Endodermal cell (in vitro differentiated cells): ENCODE measurements around the gene REV3L. TPM values are rescaled to one million over a fixed set of nuclear protein-coding genes. Genes with fewer than 3 reads are reported as not detected.

Experiments
- DNase-seq: peaks from one replicate; pipeline ENCODE4 v3.0.0-alpha.2; 2017
- H3K27ac ChIP-seq: 2 replicates; pipeline ENCODE4 v1.5.1; 2013; ENCODE audit warnings: mild to moderate bottlenecking, low read depth, low read length, moderate library complexity
- H3K27me3 ChIP-seq: 2 replicates; pipeline ENCODE4 v1.6.1; 2013; ENCODE audit warnings: mild to moderate bottlenecking, low read length, moderate library complexity; ENCODE audit not compliant: insufficient read depth, control insufficient read depth, poor library complexity, severe bottlenecking
- H3K36me3 ChIP-seq: 2 replicates; pipeline ENCODE4 v1.7.0; 2013; ENCODE audit warnings: mild to moderate bottlenecking, low read length, moderate library complexity; ENCODE audit not compliant: control insufficient read depth, insufficient read depth
- H3K4me1 ChIP-seq: one replicate; pipeline ENCODE4 v1.7.0; 2013; ENCODE audit warnings: low read length; ENCODE audit not compliant: control insufficient read depth, insufficient read depth
- H3K4me3 ChIP-seq: 2 replicates; pipeline ENCODE4 v1.5.1; 2013; ENCODE audit warnings: mild to moderate bottlenecking, low read length, moderate library complexity
- H3K9ac ChIP-seq: 2 replicates; pipeline ENCODE4 v1.6.1; 2013; ENCODE audit warnings: mild to moderate bottlenecking, low read length, moderate library complexity; ENCODE audit not compliant: poor library complexity, severe bottlenecking; ENCODE audit errors: extremely low read depth
- H3K9me3 ChIP-seq: 2 replicates; pipeline ENCODE4 v1.6.1; 2013; ENCODE audit warnings: mild to moderate bottlenecking, low read length, moderate library complexity; ENCODE audit not compliant: control insufficient read depth
- H3K27ac Mint-ChIP-seq: 2 replicates; pipeline ENCODE4 v1.8.0; 2020; ENCODE audit warnings: mixed read lengths
- H3K27me3 Mint-ChIP-seq: 2 replicates; pipeline ENCODE4 v1.8.0; 2021; ENCODE audit warnings: mild to moderate bottlenecking, mixed read lengths; ENCODE audit not compliant: insufficient read depth
- H3K36me3 Mint-ChIP-seq: 2 replicates; pipeline ENCODE4 v1.8.0; 2020; ENCODE audit warnings: low read depth, mixed read lengths
- H3K4me1 Mint-ChIP-seq: 2 replicates; pipeline ENCODE4 v1.8.0; 2020; ENCODE audit warnings: mixed read lengths
- H3K4me3 Mint-ChIP-seq: 2 replicates; pipeline ENCODE4 v1.8.0; 2020; ENCODE audit warnings: mild to moderate bottlenecking, moderate library complexity, mixed read lengths
- H3K9me3 Mint-ChIP-seq: 2 replicates; pipeline ENCODE4 v1.8.0; 2020; ENCODE audit warnings: mild to moderate bottlenecking, mixed read lengths
- CTCF ChIP-seq: fragments of 200-600 bp; sonication (generic); conservative IDR thresholded peaks from 2 replicates; pipeline ENCODE4 v1.5.0; 2021; ENCODE audit warnings: antibody characterized with exemption, mild to moderate bottlenecking
- WGBS, 2 experiments: methylation state at CpG; one replicate each; pipeline versions ENCODE4 v1.1.5 to v1.1.7; 2013; ENCODE audit warnings: missing lambda C conversion rate in 2 of 2, mixed read lengths in 1 of 2; ENCODE audit not compliant: insufficient coverage in 1 of 2, insufficient read length in 1 of 2; 5-methylcytosine and 5-hydroxymethylcytosine counted together
- total RNA-seq, 2 donors: library from RNA; stranded (reverse); fragmentation: NEBNext Ultra II Directional in 1 of 2; extraction: Animal tissue kit (Norgen Biotek cat#: 25700) in 1 of 2; gene quantifications; 2 replicates in 1 of 2; 3 replicates in 1 of 2; pipeline ENCODE4 v1.2.1, GENCODE V29; 2021

The REV3L gene
- total RNA-seq, 2 donors from 2014 or later: 19.2 to 28.1 TPM

- H3K4me1 Mint-ChIP-seq: no peaks in the 10 kb centered on the region
- H3K27me3 ChIP-seq: no peaks in the 10 kb centered on the region
- peaks cover 24% of the 10 kb centered on the region for H3K36me3 Mint-ChIP-seq
- no peak overlapping the region for H3K27ac ChIP-seq
- H3K9me3 Mint-ChIP-seq: peaks cover 24% of the 10 kb centered on the region
- no peak for DNase-seq
- no peak overlapping the region for H3K4me3 ChIP-seq
- no peak for TF ChIP-seq CTCF
- peaks cover 38% of the 10 kb centered on the region for H3K36me3 ChIP-seq
- H3K9me3 ChIP-seq: peaks cover 19% of the 10 kb centered on the region
- peaks cover 2% of the 10 kb centered on the region for H3K27me3 Mint-ChIP-seq
- no peak overlapping the region for H3K4me3 Mint-ChIP-seq
- no peak overlapping the region for H3K9ac ChIP-seq
- no peak overlapping the region for H3K27ac Mint-ChIP-seq
- no peaks in the 10 kb centered on the region for H3K4me1 ChIP-seq
Measured at GRCh38 chr6:111458670-111459232, 24.3 kb downstream of the REV3L start.

GRCh38 chr6:111456208-111456607, 26.8 kb downstream of the REV3L start:
- no peak overlapping the region for H3K27ac Mint-ChIP-seq
- Histone ChIP-seq H3K27ac (no peak overlapping the region), H3K27me3 (no peaks in the 10 kb centered on the region), H3K9me3 (peaks cover 19% of the 10 kb centered on the region), H3K4me3 (no peak overlapping the region), H3K4me1 (peaks cover 2% of the 10 kb centered on the region), H3K9ac (no peak overlapping the region), H3K36me3 (peaks cover 27% of the 10 kb centered on the region)
- H3K4me3 Mint-ChIP-seq: no peak overlapping the region
- WGBS, 2 experiments: 91% methylated on average over 2 of the region's 2 CpGs; no CpG with 5 or more reads in 1 of the 2 experiments
- no peak for TF ChIP-seq CTCF
- no peak for DNase-seq
- no peaks in the 10 kb centered on the region for H3K4me1 Mint-ChIP-seq
- peaks cover 4% of the 10 kb centered on the region for H3K27me3 Mint-ChIP-seq
- H3K36me3 Mint-ChIP-seq: peaks cover 24% of the 10 kb centered on the region
- peaks cover 24% of the 10 kb centered on the region for H3K9me3 Mint-ChIP-seq

- Mint-ChIP-seq H3K36me3 (no peaks in the 10 kb centered on the region), H3K27ac (no peak overlapping the region), H3K4me3 (no peak overlapping the region), H3K4me1 (peaks cover 11% of the 10 kb centered on the region), H3K27me3 (peaks cover 4% of the 10 kb centered on the region), H3K9me3 (no peaks in the 10 kb centered on the region)
- H3K4me1 ChIP-seq: peaks cover 3% of the 10 kb centered on the region
- TF ChIP-seq CTCF: no peak
- H3K27me3 ChIP-seq: no peaks in the 10 kb centered on the region
- 67 to 87% methylated on average over 2 of the region's 2 CpGs for WGBS, 2 experiments
- DNase-seq: no peak
- no peak overlapping the region for H3K4me3 ChIP-seq
- H3K9me3 ChIP-seq: no peaks in the 10 kb centered on the region
- H3K27ac ChIP-seq: no peak overlapping the region
- no peak overlapping the region for H3K9ac ChIP-seq
- no peaks in the 10 kb centered on the region for H3K36me3 ChIP-seq
Measured at GRCh38 chr6:111450636-111451035, 32.4 kb downstream of the REV3L start.
